Measurements from ENCODE around the gene FKBP1B. TPM values are rescaled to one million over a fixed set of nuclear protein-coding genes. Genes with fewer than 3 reads are reported as not detected.
"Not testable (repeated sequence)": the region's sequence is repeated elsewhere in the genome, so short reads cannot be mapped to it uniquely, and the experiment has no call there.

FKBP1B gene
- total RNA-seq, 1 donor, result 3.3 TPM

DNA sequence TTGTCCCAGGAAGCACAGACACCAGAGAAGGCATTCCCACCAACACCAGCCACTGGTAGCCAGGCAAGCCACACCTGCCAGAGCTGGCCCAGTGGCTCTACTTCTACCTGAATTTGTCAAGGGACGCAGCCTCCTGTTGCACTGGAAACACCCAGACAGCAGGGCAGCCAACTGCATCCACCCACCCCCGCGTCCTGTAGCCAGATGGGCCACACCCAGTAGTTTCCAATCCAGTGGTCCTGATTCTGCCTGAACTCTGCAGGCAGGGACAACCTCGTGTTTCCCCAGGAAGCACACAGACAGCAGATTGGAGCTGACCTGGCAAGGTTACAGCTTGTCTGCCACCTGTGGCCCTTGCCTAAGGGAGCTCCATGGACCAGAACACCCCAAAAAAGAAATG, 55.4 kb downstream of the FKBP1B start:
- DNase-seq (ENCODE audit: insufficient read length, low spot score, missing footprints), result no peak
- Histone ChIP-seq H3K36me3 (ENCODE audit: insufficient read depth, low read length) (no peaks in the 10 kb centered on the region), H3K9me3 (ENCODE audit: low read depth, low read length) (no peaks in the 10 kb centered on the region), H3K79me2 (ENCODE audit: insufficient read depth, low read length) (no peaks in the 10 kb centered on the region), H3K4me3 (ENCODE audit: insufficient read depth, low read length) (no peak overlapping the region), H3K4me2 (ENCODE audit: insufficient read depth, low read length) (no peak overlapping the region), H3K27me3 (ENCODE audit: insufficient read depth, low read length) (no peaks in the 10 kb centered on the region), H4K20me1 (ENCODE audit: insufficient read depth, low read length) (no peaks in the 10 kb centered on the region), H3K4me1 (ENCODE audit: insufficient read depth, low read length) (no peaks in the 10 kb centered on the region), H2AFZ (ENCODE audit: low read length) (no peak overlapping the region), H3K27ac (ENCODE audit: low read depth, low read length) (no peak overlapping the region)
- TF ChIP-seq, protein P1, sequence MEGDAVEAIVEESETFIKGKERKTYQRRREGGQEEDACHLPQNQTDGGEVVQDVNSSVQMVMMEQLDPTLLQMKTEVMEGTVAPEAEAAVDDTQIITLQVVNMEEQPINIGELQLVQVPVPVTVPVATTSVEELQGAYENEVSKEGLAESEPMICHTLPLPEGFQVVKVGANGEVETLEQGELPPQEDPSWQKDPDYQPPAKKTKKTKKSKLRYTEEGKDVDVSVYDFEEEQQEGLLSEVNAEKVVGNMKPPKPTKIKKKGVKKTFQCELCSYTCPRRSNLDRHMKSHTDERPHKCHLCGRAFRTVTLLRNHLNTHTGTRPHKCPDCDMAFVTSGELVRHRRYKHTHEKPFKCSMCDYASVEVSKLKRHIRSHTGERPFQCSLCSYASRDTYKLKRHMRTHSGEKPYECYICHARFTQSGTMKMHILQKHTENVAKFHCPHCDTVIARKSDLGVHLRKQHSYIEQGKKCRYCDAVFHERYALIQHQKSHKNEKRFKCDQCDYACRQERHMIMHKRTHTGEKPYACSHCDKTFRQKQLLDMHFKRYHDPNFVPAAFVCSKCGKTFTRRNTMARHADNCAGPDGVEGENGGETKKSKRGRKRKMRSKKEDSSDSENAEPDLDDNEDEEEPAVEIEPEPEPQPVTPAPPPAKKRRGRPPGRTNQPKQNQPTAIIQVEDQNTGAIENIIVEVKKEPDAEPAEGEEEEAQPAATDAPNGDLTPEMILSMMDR (IDR thresholded peaks at IDR 0.05; ENCODE audit: extremely low read depth, low read depth, low read length), result no peak

DNA sequence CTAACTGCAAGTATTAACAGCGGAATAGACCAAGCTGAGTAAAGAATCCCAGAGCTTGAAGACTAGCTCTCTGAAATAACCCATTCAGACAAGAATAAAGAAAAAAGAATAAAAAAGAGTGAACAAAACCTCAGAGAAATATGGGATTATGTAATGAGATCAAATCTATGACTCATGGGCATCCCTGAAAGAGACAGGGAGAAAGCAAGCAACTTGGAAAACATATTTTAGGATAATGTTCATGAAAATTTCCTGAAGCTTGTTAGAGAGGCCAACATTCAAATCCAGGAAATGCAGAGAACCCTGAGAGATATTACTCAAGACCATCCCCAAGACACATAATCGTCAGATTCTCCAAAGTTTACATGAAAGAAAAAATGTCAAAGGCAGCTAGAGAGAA, 56.3 kb downstream of the FKBP1B start:
- Histone ChIP-seq H3K36me3 (ENCODE audit: insufficient read depth, low read length) (no peaks in the 10 kb centered on the region), H3K79me2 (ENCODE audit: insufficient read depth, low read length) (no peaks in the 10 kb centered on the region), H3K4me2 (ENCODE audit: insufficient read depth, low read length) (no peak overlapping the region), H3K27me3 (ENCODE audit: insufficient read depth, low read length) (no peaks in the 10 kb centered on the region), H3K27ac (ENCODE audit: low read depth, low read length) (no peak overlapping the region), H3K4me1 (ENCODE audit: insufficient read depth, low read length) (peaks cover 7% of the 10 kb centered on the region), H3K4me3 (ENCODE audit: insufficient read depth, low read length) (no peak overlapping the region), H2AFZ (ENCODE audit: low read length) (no peak overlapping the region), H4K20me1 (ENCODE audit: insufficient read depth, low read length) (no peaks in the 10 kb centered on the region), H3K9me3 (ENCODE audit: low read depth, low read length) (no peaks in the 10 kb centered on the region)
- no peak for DNase-seq (ENCODE audit: insufficient read length, low spot score, missing footprints)
- TF ChIP-seq, protein P1 (IDR thresholded peaks at IDR 0.05; ENCODE audit: extremely low read depth, low read depth, low read length), result no peak

GRCh38 chr2:24106786-24107185, 57.2 kb downstream of the FKBP1B start:
- TF ChIP-seq, protein P1 (IDR thresholded peaks at IDR 0.05; ENCODE audit: extremely low read depth, low read depth, low read length), result no peak
- no peaks in the 10 kb centered on the region for H3K36me3 ChIP-seq (ENCODE audit: insufficient read depth, low read length)
- H3K4me1 ChIP-seq (ENCODE audit: insufficient read depth, low read length), result peaks cover 17% of the 10 kb centered on the region
- no peaks in the 10 kb centered on the region for H3K27me3 ChIP-seq (ENCODE audit: insufficient read depth, low read length)
- no peaks in the 10 kb centered on the region for H3K9me3 ChIP-seq (ENCODE audit: low read depth, low read length)
- no peak overlapping the region for H3K4me3 ChIP-seq (ENCODE audit: insufficient read depth, low read length)
- H4K20me1 ChIP-seq (ENCODE audit: insufficient read depth, low read length), result no peaks in the 10 kb centered on the region
- no peak overlapping the region for H3K27ac ChIP-seq (ENCODE audit: low read depth, low read length)
- no peak overlapping the region for H3K4me2 ChIP-seq (ENCODE audit: insufficient read depth, low read length)
- H2AFZ ChIP-seq (ENCODE audit: low read length), result no peak overlapping the region
- no peak for DNase-seq (ENCODE audit: insufficient read length, low spot score, missing footprints)
- H3K79me2 ChIP-seq (ENCODE audit: insufficient read depth, low read length), result no peaks in the 10 kb centered on the region

- Histone ChIP-seq H3K9me3 (ENCODE audit: low read depth, low read length) (no peaks in the 10 kb centered on the region), H3K4me3 (ENCODE audit: insufficient read depth, low read length) (no peak overlapping the region), H4K20me1 (ENCODE audit: insufficient read depth, low read length) (no peaks in the 10 kb centered on the region), H2AFZ (ENCODE audit: low read length) (no peak overlapping the region), H3K4me1 (ENCODE audit: insufficient read depth, low read length) (peaks cover 19% of the 10 kb centered on the region), H3K27ac (ENCODE audit: low read depth, low read length) (no peak overlapping the region), H3K36me3 (ENCODE audit: insufficient read depth, low read length) (no peaks in the 10 kb centered on the region), H3K4me2 (ENCODE audit: insufficient read depth, low read length) (no peak overlapping the region), H3K27me3 (ENCODE audit: insufficient read depth, low read length) (no peaks in the 10 kb centered on the region), H3K79me2 (ENCODE audit: insufficient read depth, low read length) (no peaks in the 10 kb centered on the region)
- TF ChIP-seq, protein P1 (IDR thresholded peaks at IDR 0.05; ENCODE audit: extremely low read depth, low read depth, low read length), result no peak
- no peak for DNase-seq (ENCODE audit: insufficient read length, low spot score, missing footprints)
Measured at GRCh38 chr2:24107336-24107735, 57.8 kb downstream of the FKBP1B start.

- H3K9me3 ChIP-seq (ENCODE audit: low read depth, low read length); H3K27me3 ChIP-seq (ENCODE audit: insufficient read depth, low read length); H2AFZ ChIP-seq (ENCODE audit: low read length); H3K4me2 ChIP-seq (ENCODE audit: insufficient read depth, low read length); H4K20me1 ChIP-seq (ENCODE audit: insufficient read depth, low read length); H3K36me3 ChIP-seq (ENCODE audit: insufficient read depth, low read length); H3K79me2 ChIP-seq (ENCODE audit: insufficient read depth, low read length); H3K27ac ChIP-seq (ENCODE audit: low read depth, low read length); H3K4me3 ChIP-seq (ENCODE audit: insufficient read depth, low read length); DNase-seq (ENCODE audit: insufficient read length, low spot score, missing footprints): not testable (repeated sequence)
- peaks cover 19% of the 10 kb centered on the region for H3K4me1 ChIP-seq (ENCODE audit: insufficient read depth, low read length)
Measured at GRCh38 chr2:24109431-24109830, 59.9 kb downstream of the FKBP1B start.
